ENCODE results near the gene KRTAP10-11. TPM values are rescaled to one million over a fixed set of nuclear protein-coding genes. Genes with fewer than 3 reads are reported as not detected.
"Not testable (repeated sequence)": the region's sequence is repeated elsewhere in the genome, so short reads cannot be mapped to it uniquely, and the experiment has no call there.

KRTAP10-11 gene
- total RNA-seq, 1 donor from 2014 or later = not detected

DNA sequence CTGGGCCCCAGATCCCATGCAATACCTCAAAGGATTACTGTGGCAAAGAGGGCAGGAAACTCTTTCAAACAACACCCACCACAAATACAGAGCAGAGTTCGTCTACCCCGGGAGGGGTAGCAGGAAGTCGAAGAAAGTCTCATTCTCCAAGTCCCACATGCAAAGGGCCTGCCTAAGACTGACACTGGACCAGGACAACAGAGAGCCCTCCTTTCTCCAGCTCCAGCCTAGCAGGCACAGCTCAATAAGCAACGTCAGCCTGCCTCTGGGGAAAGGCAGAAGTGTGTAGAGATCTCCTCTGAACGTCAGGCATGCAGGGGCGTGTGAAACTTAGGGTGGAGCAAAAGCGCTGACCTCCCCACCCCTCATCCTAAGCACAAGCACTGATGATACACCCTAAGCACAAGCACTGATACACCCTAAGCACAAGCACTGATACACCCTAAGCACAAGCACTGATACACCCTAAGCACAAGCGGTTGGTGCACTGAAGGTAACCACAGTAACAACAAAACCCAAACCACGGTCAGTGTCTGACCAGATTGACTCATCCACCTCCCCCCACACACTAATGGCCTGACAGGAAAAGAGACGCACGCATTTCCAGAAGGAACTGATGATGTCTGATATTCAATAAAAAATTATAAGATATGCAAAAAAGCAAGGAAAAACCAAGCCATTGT is 12.8 kb downstream of the KRTAP10-11 start:
- Histone ChIP-seq H3K9me3 (no peaks in the 10 kb centered on the region), H3K27ac (no peak overlapping the region), H3K4me1 (no peaks in the 10 kb centered on the region), H3K4me3 (no peak overlapping the region), H3K36me3 (no peaks in the 10 kb centered on the region), H3K27me3 (no peaks in the 10 kb centered on the region)
- TF ChIP-seq CTCF (IDR thresholded peaks at IDR 0.05) = no peak
- no peak for DNase-seq (ENCODE audit: low spot score in 2 of 2)
- intact Hi-C loops (cut with DNase I) = no loop called here

DNA sequence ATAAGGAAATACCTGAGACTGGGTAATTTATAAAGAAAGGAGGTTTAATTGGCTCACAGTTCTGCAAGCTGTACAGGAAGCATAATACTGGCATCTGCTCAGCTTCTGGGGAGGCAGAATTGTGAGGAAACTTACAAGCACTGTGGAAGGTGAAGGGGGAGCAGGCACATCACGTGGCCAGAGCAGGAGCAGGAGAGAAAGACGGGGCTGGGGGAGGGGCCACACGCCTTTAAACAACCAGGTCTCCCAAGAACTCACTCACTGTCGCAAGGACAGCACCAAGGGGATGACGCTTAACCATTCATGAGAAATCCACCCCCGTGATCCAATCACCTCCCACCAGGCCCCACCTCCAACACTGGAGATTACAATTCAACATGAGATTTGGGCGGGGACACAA is 15.4 kb downstream of the KRTAP10-11 start:
- H3K4me3 ChIP-seq; H3K27me3 ChIP-seq; H3K9me3 ChIP-seq; intact Hi-C loops (cut with DNase I); DNase-seq (ENCODE audit: low spot score in 2 of 2); H3K27ac ChIP-seq; H3K4me1 ChIP-seq; H3K36me3 ChIP-seq: not testable (repeated sequence)

DNA sequence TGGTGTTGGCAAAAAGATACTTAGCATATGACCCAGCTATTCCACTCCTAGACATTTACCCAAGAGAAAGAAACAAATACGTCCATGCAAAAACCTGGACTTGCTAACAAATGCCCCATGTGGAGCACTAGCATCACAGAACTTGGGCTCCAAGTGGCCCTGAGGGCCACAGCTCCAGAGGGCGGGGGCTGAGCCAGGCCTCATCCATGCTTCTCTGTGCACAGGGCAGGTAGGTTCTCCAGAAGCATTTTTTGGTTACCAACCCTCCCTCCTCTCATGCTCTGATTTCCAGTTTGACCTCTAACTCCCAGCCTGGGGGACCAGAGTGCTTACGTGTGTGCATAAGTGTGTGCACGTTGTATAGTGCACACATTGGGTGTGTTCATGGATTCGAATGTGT is 18.5 kb downstream of the KRTAP10-11 start:
- Histone ChIP-seq H3K36me3 (no peaks in the 10 kb centered on the region), H3K4me1 (no peaks in the 10 kb centered on the region), H3K9me3 (no peaks in the 10 kb centered on the region), H3K27me3 (no peaks in the 10 kb centered on the region), H3K4me3 (no peak overlapping the region), H3K27ac (no peak overlapping the region)
- no peak for TF ChIP-seq CTCF (IDR thresholded peaks at IDR 0.05)
- intact Hi-C loops (cut with DNase I) = no loop called here
- peak in 1 of 2 donors; percentile 9 for DNase-seq (ENCODE audit: low spot score in 2 of 2)

DNA sequence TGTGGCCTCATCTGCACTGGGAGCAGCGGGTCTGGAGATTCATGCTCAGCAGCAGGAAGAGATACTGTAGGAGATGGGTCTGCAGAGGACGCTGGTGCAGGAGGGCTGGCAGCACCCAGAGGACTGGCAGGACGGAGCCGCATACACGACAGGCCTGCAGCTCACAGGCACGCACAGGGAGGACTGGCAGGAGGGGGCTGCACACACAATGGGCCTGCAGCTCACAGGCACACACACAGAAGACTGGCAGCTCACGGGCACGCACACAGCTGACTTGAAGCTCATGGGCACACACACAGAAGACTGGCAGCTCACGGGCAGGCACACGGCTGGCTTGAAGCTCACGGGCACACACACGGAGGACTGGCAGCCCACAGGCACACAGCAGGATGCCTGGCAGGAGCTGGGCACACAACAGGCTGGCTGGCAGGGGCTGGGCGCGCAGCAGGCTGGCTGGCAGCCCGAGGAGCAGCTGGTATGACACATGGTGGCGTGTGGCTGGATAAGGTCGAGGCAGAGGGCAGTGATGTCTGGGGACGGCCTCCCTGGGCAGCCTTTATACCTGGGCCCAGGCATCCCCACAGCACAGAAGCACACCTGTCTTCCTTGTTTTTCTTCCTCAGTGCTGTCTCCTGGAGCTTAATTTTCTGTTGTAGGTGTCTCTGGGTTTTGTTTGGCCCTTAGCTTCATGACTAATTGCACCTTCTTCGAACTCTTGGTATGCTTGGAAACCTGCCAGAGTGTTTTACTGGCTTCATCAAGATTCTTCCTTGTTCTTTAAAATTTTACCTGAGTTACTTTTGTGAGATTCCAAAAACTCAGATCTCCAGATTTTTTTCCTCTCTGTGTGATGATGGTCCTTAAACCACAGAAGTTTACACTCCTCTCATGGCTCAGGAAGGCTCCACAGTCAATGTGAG is 20.4 kb downstream of the KRTAP10-11 start, which contains the start of gene KRTAP12-2:
Gene KRTAP12-2 (minus strand): TSS at position 527 of the 920 bp plus-strand sequence. CDS start 41 bp downstream, at position 486.
- no peak within 1 kb of the TSS for H3K4me3 ChIP-seq
- no peak within 1 kb of the TSS for H3K27ac ChIP-seq
- no peaks in the 10 kb centered on the region for H3K4me1 ChIP-seq
- DNase-seq (ENCODE audit: low spot score in 2 of 2) = no peak
- H3K27me3 ChIP-seq = no peaks in the 10 kb centered on the region
- TF ChIP-seq CTCF (IDR thresholded peaks at IDR 0.05) = no peak
- H3K36me3 ChIP-seq = no peaks in the 10 kb centered on the region
- intact Hi-C loops (cut with DNase I) = no loop called here
- peaks cover 0 to 4% of the 10 kb centered on the region in 2 donors for H3K9me3 ChIP-seq

DNA sequence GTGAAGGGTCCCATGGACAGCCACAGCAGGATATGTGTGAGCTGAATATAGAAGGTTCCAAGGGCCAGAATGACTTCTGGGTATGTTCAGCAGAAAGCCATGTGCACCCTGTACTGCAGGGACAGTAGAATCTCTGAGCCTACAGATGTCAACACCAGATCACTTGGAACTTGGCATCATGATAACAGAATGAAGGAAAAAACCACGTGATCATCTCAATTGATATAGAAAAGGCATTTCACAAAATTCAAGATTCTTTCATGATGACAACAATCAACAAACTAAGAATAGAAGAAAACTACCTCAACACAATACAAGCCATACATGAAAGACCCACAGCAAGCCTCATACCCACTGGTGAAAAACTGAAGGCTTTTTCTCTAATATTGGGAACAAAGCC is 21.4 kb downstream of the KRTAP10-11 start:
- Histone ChIP-seq H3K4me3 (no peak overlapping the region), H3K27me3 (no peaks in the 10 kb centered on the region), H3K4me1 (no peaks in the 10 kb centered on the region), H3K36me3 (no peaks in the 10 kb centered on the region), H3K27ac (no peak overlapping the region), H3K9me3 (peaks cover 4 to 13% of the 10 kb centered on the region in 2 donors)
- no peak for TF ChIP-seq CTCF (IDR thresholded peaks at IDR 0.05)
- intact Hi-C loops (cut with DNase I) = no loop called here
- no peak for DNase-seq (ENCODE audit: low spot score in 2 of 2)

Measured in ascending aorta (tissue), 2 donors.